COR-L47 (cell line): ENCODE results near the gene GNB3.
"Not testable (repeated sequence)": the region's sequence is repeated elsewhere in the genome, so short reads cannot be mapped to it uniquely, and the experiment has no call there.

Experiments used
- DNase-seq: peaks from one replicate; lab custom pipeline; 2025; lab: John Stamatoyannopoulos, UW

GNB3 gene

GRCh38 chr12:6860942-6861341, 20.2 kb downstream of the GNB3 start:
- no peak for DNase-seq

DNA sequence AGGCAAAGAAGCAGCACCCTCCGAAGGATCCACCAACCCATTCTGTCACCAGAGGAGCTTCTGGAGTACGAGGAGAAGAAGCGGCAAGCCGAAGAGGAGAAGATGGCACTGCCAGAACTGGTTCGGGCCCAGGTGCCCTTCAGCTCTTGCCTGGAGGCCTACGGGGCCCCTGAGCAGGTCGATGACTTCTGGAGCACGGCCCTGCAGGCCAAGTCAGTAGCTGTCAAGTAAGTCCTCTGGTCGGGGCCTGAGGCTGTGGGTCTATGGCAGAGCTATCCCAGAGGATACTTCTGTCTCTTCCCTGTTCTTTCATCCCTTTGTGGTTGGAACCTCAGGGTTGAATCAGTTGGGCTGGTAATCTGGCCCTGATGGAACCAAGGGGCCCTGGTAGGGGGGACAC, 20.7 kb downstream of the GNB3 start:
- DNase-seq = no peak

- no peak for DNase-seq
These were observed 22.3 kb downstream of the GNB3 start for GRCh38 chr12:6863033-6863432.

- DNase-seq = no peak
These were observed 23.0 kb downstream of the GNB3 start for GRCh38 chr12:6863586-6864321.

DNA sequence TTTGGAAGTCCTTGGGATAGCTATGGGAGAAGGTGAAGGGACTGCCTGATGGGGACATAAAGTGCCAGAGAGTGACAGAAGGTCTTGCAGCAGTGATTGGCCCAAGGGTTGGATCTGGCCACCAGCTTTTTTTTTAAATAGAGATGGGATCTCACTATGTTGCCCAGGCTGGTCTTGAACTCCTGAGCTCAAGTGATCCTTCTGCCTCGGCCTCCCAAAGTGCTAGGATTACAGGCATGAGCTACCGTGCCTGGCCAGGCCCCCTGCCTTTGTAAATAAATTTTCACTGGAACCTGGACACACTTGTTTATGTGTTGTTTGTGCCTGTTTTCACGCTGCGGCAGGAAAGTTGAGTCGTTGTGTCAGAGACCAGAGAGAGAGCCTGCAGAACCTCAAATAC, 24.6 kb downstream of the GNB3 start:
- not testable (repeated sequence) for DNase-seq

DNA sequence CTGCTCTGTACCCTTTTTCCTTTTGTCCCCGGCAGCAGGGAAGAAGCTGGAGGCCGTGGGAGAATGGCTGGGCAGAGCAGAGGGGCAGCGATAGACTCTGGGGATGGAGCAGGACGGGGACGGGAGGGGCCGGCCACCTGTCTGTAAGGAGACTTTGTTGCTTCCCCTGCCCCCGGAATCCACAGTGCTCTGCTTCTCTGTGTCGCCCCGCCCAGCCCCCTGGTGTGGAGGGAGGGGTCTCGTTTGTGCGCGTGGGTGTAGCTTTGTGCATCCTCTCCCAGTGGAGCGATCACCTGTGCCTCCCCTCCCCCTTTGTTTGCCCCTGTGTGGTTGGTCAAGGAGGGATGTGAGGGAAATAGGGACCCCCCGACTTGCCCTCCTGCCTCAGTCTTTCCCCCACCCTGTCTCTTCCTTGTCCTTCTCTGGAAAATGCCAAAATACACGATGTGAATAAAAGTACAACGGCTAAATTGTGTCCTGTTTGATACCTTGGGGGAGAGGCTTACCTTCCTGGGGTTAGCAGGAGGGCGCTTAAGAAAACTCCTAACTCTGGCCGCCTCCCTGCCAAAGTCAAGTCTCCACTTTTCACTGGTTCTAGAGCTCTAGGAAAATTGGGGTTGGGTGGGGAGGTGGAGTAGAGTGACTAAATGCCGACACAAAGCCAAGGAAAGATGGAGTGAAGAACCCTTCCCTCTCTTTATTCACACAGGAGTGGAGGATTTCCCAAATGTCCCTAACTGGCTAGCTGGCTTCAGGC, 25.6 kb downstream of the GNB3 start:
- no peak for DNase-seq

DNA sequence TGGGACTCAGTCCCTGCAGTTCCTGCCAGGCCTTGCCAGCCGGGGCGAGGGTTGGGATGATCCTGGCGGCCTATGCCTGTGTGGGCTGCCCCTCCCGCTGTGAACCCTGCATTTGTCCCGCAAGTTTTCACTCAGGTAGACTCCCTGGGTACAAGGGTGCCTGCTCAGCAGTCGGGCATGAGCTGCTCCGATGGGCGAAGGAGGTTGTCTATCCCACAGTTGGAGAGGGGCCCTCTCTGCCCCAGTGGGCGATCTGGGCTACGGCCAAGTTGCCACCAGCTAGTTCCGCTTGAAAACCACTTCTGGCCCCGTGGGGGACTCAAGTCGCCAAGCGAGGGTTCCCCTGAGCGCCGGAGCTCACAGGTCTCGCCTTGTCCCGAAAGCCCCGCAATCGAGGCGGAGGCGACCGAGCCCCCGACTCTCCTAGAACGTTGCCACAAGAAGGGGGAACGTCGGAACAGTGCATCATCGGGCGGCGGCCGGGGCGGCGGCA, 26.2 kb downstream of the GNB3 start:
- no peak for DNase-seq

GRCh38 chr12:6867413-6868210, 26.9 kb downstream of the GNB3 start, which contains the start of gene TPI1:
Gene TPI1, plus strand, starts transcription at chr12:6867531. Its CDS starts 36 bp downstream, at chr12:6867567.
- DNase-seq = peak; percentile 42

GRCh38 chr12:6868211-6869048, 27.7 kb downstream of the GNB3 start:
- DNase-seq = no peak

DNA sequence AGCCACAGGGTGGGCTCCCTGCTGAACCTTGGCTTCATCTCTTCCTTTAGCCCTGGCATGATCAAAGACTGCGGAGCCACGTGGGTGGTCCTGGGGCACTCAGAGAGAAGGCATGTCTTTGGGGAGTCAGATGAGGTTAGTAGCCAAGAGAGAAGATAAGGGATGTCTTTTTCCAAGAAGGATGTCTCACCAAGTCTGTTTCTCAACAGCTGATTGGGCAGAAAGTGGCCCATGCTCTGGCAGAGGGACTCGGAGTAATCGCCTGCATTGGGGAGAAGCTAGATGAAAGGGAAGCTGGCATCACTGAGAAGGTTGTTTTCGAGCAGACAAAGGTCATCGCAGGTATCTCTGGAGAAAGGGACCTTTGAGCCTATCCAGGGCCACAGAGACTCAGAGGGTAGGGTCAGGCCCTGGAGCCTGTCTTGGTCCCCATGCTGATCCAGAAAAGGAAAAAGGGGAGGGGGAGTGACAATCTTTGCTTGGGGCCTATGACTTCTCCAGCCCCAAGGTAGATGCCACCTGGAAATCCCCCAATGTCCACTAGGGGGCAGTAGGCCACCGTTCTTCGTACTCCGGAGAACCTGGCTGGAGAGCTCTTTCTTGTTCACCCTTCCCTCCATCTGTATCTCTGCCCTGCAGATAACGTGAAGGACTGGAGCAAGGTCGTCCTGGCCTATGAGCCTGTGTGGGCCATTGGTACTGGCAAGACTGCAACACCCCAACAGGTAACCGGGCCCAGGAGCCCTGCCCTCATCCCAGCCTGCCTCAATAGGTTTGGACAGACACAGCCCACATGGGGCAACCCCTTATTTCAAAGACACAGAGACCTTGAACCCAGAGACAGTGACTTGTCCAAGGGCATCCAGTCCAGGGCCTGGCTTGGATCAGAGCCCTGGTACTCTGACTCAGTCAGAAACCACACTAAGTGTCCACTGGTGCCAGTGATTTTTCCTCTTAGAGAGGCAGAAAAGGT, 28.6 kb downstream of the GNB3 start:
- peak; percentile 57 for DNase-seq

DNA sequence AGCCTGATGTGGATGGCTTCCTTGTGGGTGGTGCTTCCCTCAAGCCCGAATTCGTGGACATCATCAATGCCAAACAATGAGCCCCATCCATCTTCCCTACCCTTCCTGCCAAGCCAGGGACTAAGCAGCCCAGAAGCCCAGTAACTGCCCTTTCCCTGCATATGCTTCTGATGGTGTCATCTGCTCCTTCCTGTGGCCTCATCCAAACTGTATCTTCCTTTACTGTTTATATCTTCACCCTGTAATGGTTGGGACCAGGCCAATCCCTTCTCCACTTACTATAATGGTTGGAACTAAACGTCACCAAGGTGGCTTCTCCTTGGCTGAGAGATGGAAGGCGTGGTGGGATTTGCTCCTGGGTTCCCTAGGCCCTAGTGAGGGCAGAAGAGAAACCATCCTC, 29.6 kb downstream of the GNB3 start:
- DNase-seq = not testable (repeated sequence)

DNA sequence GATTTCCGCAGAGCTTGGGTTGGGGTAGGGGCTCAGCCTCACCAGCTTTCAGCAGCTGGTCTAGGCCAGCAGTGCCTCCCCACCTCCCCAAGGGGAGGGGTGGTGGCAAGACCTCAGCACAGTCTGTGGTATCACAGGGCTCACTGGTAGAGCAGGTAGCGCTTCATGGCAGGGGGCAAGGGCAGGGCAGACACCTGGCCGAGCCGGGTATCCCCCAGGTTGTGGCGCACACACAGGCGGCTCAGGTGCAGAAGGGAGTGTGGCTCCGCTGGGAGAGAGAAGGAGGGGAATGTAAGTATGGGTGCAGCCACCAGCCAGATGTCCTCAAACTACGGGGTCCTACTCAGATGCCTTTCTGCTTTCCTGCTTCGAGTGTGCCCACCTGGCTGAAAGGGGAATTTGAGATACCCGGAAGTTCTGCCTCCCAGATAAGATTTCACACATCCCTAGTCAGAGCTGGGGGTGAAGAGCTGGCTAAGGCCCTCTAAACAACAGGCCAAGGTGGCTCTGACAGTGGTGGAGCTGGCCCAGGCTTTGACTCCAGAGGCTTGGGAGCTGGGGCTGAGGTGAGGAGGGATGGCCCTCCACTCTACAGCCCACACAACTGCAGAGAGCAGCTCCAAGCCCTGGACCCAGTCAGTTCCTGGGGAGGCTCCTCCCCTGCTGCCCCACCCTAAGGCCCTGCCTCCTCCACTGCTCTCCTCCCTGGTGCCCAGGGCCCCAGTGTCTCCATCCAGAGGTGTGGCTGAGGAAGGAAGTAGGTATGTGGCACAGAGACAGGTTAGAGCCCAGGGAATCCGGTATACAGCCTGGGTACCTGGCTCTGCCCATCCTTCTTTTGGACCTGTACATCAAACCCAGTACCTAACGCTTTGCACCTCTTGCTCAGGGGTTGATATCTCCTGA, 30.6 kb downstream of the GNB3 start:
- DNase-seq = no peak

DNA sequence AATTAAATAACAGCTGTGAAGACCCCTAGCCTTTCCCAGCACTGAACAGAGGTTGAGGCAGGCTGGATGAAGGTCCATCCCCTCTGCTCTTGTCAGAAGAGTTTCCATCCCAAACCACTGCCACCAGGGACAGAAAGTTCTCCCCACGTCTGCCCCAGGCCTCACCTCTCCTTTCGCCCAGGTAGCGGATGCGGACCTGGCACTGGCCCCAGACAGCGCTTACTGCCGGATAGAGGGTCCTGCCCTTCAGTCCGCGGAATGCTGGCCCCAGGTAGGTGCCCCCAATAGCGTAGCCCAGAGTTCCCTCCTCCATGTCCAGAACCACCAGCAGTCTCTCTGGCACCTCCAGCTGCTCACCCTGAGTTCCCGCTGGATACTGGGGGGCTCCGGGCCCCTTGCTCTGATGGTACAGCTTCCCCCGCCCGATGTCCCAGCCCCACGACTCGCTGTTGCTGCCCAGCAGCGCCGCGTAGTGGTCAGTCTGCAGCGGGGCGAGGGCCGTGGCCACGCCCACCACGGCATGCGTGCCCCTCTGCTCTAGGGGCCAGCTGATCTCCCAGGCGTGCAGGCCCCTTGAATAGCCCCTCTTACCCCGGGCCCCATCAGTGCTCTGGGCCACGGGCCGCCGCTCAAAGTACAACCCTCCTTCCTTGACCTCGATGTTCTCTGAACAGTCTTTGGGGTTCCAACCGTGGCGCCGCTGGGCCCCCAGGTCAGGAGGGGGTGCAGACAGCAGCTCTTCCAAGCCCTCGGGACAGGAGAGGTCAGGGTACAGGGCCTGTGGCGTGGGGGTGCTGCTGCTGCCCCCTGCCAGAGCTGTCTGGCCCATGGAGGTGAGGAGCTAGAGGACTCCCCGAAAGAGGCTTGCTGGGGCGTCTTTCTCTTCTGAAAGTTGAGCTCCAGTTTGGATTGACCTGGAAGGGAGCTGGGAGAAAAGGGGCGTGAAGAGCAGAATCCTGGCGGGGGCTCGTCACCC, 31.6 kb downstream of the GNB3 start:
- DNase-seq = peak; percentile 34

DNA sequence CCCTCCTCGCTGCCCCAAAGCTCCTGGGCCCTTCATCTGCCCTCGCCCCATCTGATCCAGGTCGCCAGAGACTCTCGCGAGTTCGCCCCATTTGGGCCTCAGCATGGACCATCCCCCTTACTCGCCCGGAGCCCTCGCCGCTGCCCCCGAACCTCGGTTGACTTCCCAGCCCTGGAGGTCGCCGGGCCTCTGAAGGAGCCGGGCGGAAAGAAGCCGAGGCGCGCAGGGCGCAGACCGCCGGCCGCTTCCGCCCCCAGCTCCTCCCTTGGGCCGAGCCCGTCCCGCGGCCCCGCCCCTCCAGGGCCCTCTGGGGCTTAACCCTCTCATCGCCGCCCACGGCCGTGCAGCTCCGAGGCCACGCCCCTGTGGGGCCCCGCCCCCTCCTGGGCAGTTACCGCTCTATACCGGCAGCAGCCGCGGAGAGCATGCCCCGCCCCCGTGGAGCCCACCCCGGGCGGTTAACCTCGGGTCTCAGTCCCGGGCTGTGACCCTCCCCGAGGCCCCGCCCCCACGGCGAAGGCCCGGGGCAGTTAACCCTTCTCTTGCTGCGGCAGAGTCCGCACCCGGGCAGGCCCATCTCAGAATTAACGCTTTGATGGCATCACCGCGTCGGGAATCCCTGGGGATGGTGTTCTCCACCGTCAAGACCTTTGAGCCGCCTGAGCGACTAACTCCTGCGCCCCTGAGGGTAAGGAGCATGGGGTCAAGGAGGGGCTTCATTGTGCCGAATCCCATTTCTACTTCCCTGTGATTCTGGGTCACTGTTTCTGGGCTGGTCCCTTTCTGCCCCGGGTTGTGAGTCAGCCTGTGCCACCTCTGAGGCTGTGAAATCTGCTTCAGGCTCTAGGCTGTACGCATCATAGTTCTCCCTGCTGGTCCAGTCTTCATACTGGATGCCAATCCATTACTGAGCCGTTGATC, 32.6 kb downstream of the GNB3 start, which contains the start of gene SPSB2:
Gene SPSB2, minus strand, starts transcription at position 210 of the 921 bp plus-strand sequence. CDS start 402 bp downstream, outside the sequence.
- DNase-seq = peak; percentile 80

DNA sequence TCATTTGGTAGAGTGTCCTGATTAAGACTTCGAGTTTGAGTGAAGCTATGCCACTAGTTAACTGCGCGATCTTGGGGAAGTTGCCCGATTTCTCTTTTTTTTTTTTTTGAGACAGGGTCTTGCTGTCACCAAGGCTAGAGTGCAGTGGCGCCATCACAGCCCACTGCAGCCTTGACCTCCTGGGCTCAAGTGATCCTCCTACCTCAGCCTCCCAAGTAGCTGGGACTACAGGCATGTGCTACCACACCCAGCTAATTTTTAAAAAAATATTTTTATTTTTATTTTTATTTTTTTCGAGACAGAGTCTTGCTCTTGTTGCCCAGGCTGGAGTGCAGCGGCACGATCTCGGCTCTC, 33.3 kb downstream of the GNB3 start:
- not testable (repeated sequence) for DNase-seq

GRCh38 chr12:6879824-6880223, 39.1 kb downstream of the GNB3 start:
- not testable (repeated sequence) for DNase-seq

DNA sequence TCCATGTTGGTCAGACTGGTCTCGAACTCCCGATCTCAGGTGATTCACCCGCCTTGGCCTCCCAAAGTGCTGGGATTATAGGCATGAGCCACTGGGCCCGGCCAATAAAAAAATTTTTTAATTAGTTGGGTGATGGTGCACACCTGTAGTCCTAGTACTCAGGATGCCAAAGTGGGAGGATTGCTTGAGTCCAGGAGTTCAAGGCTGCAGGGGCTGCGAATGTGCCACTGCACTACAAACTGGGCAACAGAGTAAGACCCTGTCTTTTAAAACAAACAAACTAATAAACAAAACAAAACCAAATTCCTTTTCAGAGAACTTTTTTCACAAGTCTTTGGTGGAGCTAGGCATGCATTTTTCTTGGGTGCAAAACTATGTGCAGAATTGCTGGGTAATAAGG, 42.5 kb downstream of the GNB3 start:
- DNase-seq = no peak
